CD14-positive monocyte (primary cell): ENCODE results near the gene MLLT10. TPM values are rescaled to one million over a fixed set of nuclear protein-coding genes. Genes with fewer than 3 reads are reported as not detected.

Experiments used
- DNase-seq, 3 donors: peaks; one replicate each; pipeline ENCODE4 v3.0.0-alpha.2; 2011 to 2022
- H2AFZ ChIP-seq: 2 replicates; pipeline ENCODE4 v1.6.0; 2012; ENCODE audit warnings: mild to moderate bottlenecking, low read depth, low read length, inconsistent platforms; ENCODE audit not compliant: insufficient read depth, poor library complexity, severe bottlenecking
- H3K27ac ChIP-seq, 2 donors: 1 replicate in 1 of 2; 2 replicates in 1 of 2; pipeline ENCODE4 v1.5.1; 2012 to 2013; ENCODE audit warnings: low read length in 2 of 2, control low read depth in 1 of 2, inconsistent platforms in 1 of 2, low read depth in 1 of 2, mild to moderate bottlenecking in 1 of 2
- H3K27me3 ChIP-seq, 2 donors: one replicate each; pipeline versions ENCODE4 v1.6.0 to v1.6.1; 2011 to 2013; ENCODE audit warnings: low read length in 2 of 2; ENCODE audit not compliant: control insufficient read depth in 2 of 2, insufficient read depth in 2 of 2
- H3K36me3 ChIP-seq, 2 donors: replicated peaks in 1 of 2; 1 replicate in 1 of 2; 2 replicates in 1 of 2; pipeline versions ENCODE4 v1.5.1 to v1.6.1; 2012 to 2013; ENCODE audit warnings: low read length in 2 of 2, control low read depth in 1 of 2, inconsistent platforms in 1 of 2, mild to moderate bottlenecking in 1 of 2; ENCODE audit not compliant: insufficient read depth in 2 of 2, control insufficient read depth in 1 of 2
- H3K4me1 ChIP-seq, 2 donors: 1 replicate in 1 of 2; 2 replicates in 1 of 2; pipeline versions ENCODE4 v1.5.1 to v1.6.1; 2012 to 2013; ENCODE audit warnings: low read length in 2 of 2, control low read depth in 1 of 2, inconsistent platforms in 1 of 2, mild to moderate bottlenecking in 1 of 2, moderate library complexity in 1 of 2; ENCODE audit not compliant: insufficient read depth in 2 of 2, control insufficient read depth in 1 of 2
- H3K4me2 ChIP-seq: replicated peaks from 2 replicates; pipeline ENCODE3; 2012; ENCODE audit warnings: low read length, moderate library complexity, mild to moderate bottlenecking; ENCODE audit not compliant: poor library complexity, severe bottlenecking; ENCODE audit errors: extremely low read depth
- H3K4me3 ChIP-seq, 3 experiments: fragments of 200-600 bp in 1 of 3; sonication (generic) in 1 of 3; replicated peaks in 1 of 3; 1 replicate in 2 of 3; 2 replicates in 1 of 3; pipeline ENCODE4 v1.5.1; 2011 to 2013; ENCODE audit warnings: low read length in 3 of 3, mild to moderate bottlenecking in 3 of 3, control low read depth in 2 of 3, low read depth in 2 of 3, inconsistent platforms in 1 of 3, moderate library complexity in 1 of 3
- H3K79me2 ChIP-seq: 2 replicates; pipeline ENCODE4 v1.6.0; 2012; ENCODE audit warnings: mild to moderate bottlenecking, control low read depth, inconsistent platforms, low read length, moderate library complexity; ENCODE audit not compliant: insufficient read depth
- H3K9ac ChIP-seq: 2 replicates; pipeline ENCODE4 v1.6.0; 2017; ENCODE audit warnings: low read length, mild to moderate bottlenecking; ENCODE audit not compliant: insufficient read depth, poor library complexity, severe bottlenecking
- H3K9me3 ChIP-seq, 2 donors: replicated peaks in 1 of 2; 1 replicate in 1 of 2; 2 replicates in 1 of 2; pipeline versions ENCODE4 v1.5.1 to v1.6.1; 2012 to 2013; ENCODE audit warnings: low read length in 2 of 2, control low read depth in 1 of 2; ENCODE audit not compliant: control insufficient read depth in 1 of 2, insufficient read depth in 1 of 2
- H4K20me1 ChIP-seq: 2 replicates; pipeline ENCODE4 v1.6.0; 2012; ENCODE audit warnings: mild to moderate bottlenecking, low read length, control low read depth, moderate library complexity; ENCODE audit not compliant: insufficient read depth
- H3K27ac Mint-ChIP-seq, 7 donors: one replicate each; pipeline ENCODE4 v1.8.0; 2020; ENCODE audit warnings: mild to moderate bottlenecking in 7 of 7, mixed read lengths in 7 of 7, moderate library complexity in 6 of 7, inconsistent platforms in 2 of 7
- H3K27me3 Mint-ChIP-seq, 3 donors: one replicate each; pipeline ENCODE4 v1.8.0; 2021 to 2022; ENCODE audit warnings: low read depth in 3 of 3, mild to moderate bottlenecking in 3 of 3, mixed read lengths in 3 of 3, moderate library complexity in 3 of 3, inconsistent platforms in 1 of 3
- H3K36me3 Mint-ChIP-seq, 2 donors: one replicate each; pipeline ENCODE4 v1.8.0; 2020; ENCODE audit warnings: mixed read lengths in 2 of 2, inconsistent platforms in 1 of 2, mild to moderate bottlenecking in 1 of 2
- H3K4me1 Mint-ChIP-seq: one replicate; pipeline ENCODE4 v1.8.0; 2020; ENCODE audit warnings: mild to moderate bottlenecking, mixed read lengths
- H3K4me3 Mint-ChIP-seq, 2 donors: one replicate each; pipeline ENCODE4 v1.8.0; 2020; ENCODE audit warnings: mild to moderate bottlenecking in 2 of 2, mixed read lengths in 2 of 2, moderate library complexity in 1 of 2
- H3K9me3 Mint-ChIP-seq, 7 donors: one replicate each; pipeline ENCODE4 v1.8.0; 2020 to 2022; ENCODE audit warnings: mixed read lengths in 7 of 7, mild to moderate bottlenecking in 6 of 7, moderate library complexity in 6 of 7, inconsistent platforms in 2 of 7
- CTCF ChIP-seq: fragments of 200-600 bp; IDR thresholded peaks from one replicate; pipeline ENCODE4 v1.8.0; 2022; ENCODE audit warnings: antibody characterized with exemption, mild to moderate bottlenecking
- WGBS: methylation state at CpG from one replicate; pipeline ENCODE4 v1.1.5; 2013; ENCODE audit warnings: missing lambda C conversion rate; ENCODE audit not compliant: insufficient coverage; 5-methylcytosine and 5-hydroxymethylcytosine counted together
- intact Hi-C, 2 donors: fragments of 100-400 bp; cut with micrococcal nuclease; formaldehyde crosslinking; loops; one replicate each; pipeline versions ENCODE4 v1.15.0 to v1.15.1; 2023
- polyA plus RNA-seq, 3 donors: library from polyadenylated mRNA; depleted of rRNA in 1 of 3; unstranded in 2 of 3; stranded (reverse) in 1 of 3; fragments of 300-500 nt in 2 of 3; fragments of >200 nt in 1 of 3; fragmentation: Illumina TruSeq in 2 of 3; gene quantifications; 1 replicate in 2 of 3; 2 replicates in 1 of 3; pipeline ENCODE4 v1.2.3, GENCODE V29; 2012 to 2021

The MLLT10 gene
- polyA plus RNA-seq, 3 donors = 4.9 to 39.1 (median 7.5) TPM

GRCh38 chr10:21521751-21522533 is 12.1 kb upstream of the MLLT10 start:
- H3K9ac ChIP-seq = no peak overlapping the region
- Mint-ChIP-seq H3K4me1 (peaks cover 48% of the 10 kb centered on the region), H3K36me3 (peaks cover 10 to 14% of the 10 kb centered on the region in 2 donors), H3K9me3 (peaks cover 0 to 15% (median 10%) of the 10 kb centered on the region in 7 donors), H3K27me3 (peaks cover 32 to 45% (median 38%) of the 10 kb centered on the region in 3 donors), H3K4me3 (no peak overlapping the region), H3K27ac (no peak overlapping the region)
- no peaks in the 10 kb centered on the region for H4K20me1 ChIP-seq
- peaks cover 37 to 57% of the 10 kb centered on the region in 2 donors for H3K4me1 ChIP-seq
- no peaks in the 10 kb centered on the region for H3K36me3 ChIP-seq
- no peak overlapping the region for H3K4me3 ChIP-seq
- no peak for DNase-seq
- intact Hi-C loops = no loop called here
- H3K27ac ChIP-seq = no peak overlapping the region
- H3K9me3 ChIP-seq = peaks cover 4 to 5% of the 10 kb centered on the region in 2 donors
- H2AFZ ChIP-seq = no peak overlapping the region
- no peak overlapping the region for H3K4me2 ChIP-seq
- no peaks in the 10 kb centered on the region for H3K79me2 ChIP-seq
- H3K27me3 ChIP-seq = peaks cover 29 to 33% of the 10 kb centered on the region in 2 donors
- no CpG with 5 or more reads among the region's 4 CpGs for WGBS
- no peak for TF ChIP-seq CTCF

GRCh38 chr10:21522631-21523406 is 11.2 kb upstream of the MLLT10 start:
- Histone ChIP-seq H3K4me3 (no peak overlapping the region), H2AFZ (no peak overlapping the region), H3K36me3 (no peaks in the 10 kb centered on the region), H3K4me2 (no peak overlapping the region), H4K20me1 (no peaks in the 10 kb centered on the region), H3K27me3 (peaks cover 24 to 26% of the 10 kb centered on the region in 2 donors), H3K79me2 (no peaks in the 10 kb centered on the region), H3K9ac (no peak overlapping the region), H3K4me1 (peaks cover 34 to 56% of the 10 kb centered on the region in 2 donors), H3K9me3 (peaks cover 4 to 5% of the 10 kb centered on the region in 2 donors), H3K27ac (no peak overlapping the region)
- H3K4me3 Mint-ChIP-seq = no peak overlapping the region
- no peak for TF ChIP-seq CTCF
- peaks cover 10% of the 10 kb centered on the region in 2 donors for H3K36me3 Mint-ChIP-seq
- peaks cover 47% of the 10 kb centered on the region for H3K4me1 Mint-ChIP-seq
- peaks cover 27 to 36% (median 32%) of the 10 kb centered on the region in 3 donors for H3K27me3 Mint-ChIP-seq
- no CpG with 5 or more reads among the region's 1 CpG for WGBS
- no peak for DNase-seq
- peaks cover 0 to 10% (median 8%) of the 10 kb centered on the region in 7 donors for H3K9me3 Mint-ChIP-seq
- H3K27ac Mint-ChIP-seq = no peak overlapping the region
- intact Hi-C loops = no loop called here
